HepG2 (cell line): ENCODE results near the gene ESRRG. TPM values are rescaled to one million over a fixed set of nuclear protein-coding genes. Genes with fewer than 3 reads are reported as not detected.

Source experiments
- ATAC-seq: fragments of 200-7000 bp; cut with Tn5 transposase; 3 replicates; pipeline ENCODE4 v1.9.1; 2020; ENCODE audit warnings: mild to moderate bottlenecking, moderate library complexity
- BruUV-seq: library from RNA; stranded (reverse); fragments of 400-500 nt; replicated peaks from 2 replicates; lab custom pipeline; 2021; lab: Mats Ljungman, UMichigan
- CTCF ChIA-PET: fragments of 300-600 bp; formaldehyde crosslinking; extraction: SDS; loops from one replicate; lab custom pipeline; 2021; ENCODE audit warnings: low total read pairs, inconsistent platforms, low intra/inter-chr PET ratio; lab: Yijun Ruan, JAX
- POLR2A ChIA-PET: fragments of 350-600 bp; sonication (Branson Sonifier 250); formaldehyde crosslinking; loops from one replicate; lab custom pipeline; 2020; ENCODE audit warnings: antibody characterized with exemption, inconsistent platforms; lab: Yijun Ruan, JAX
- DNase-seq: peaks from one replicate; pipeline ENCODE4 v3.0.0-alpha.2; 2015; ENCODE audit warnings: low spot score
- FAIRE-seq: peaks from 3 replicates; lab custom pipeline; 2011; peaks lifted over from hg19 to GRCh38; lab: Jason Lieb, UNC
- H2AFZ ChIP-seq: one replicate; pipeline ENCODE4 v1.6.1; 2011; ENCODE audit warnings: low read length, inconsistent platforms
- H3K27ac ChIP-seq: fragments of 300-600 bp; 3 replicates; pipeline ENCODE4 v1.8.0; 2011; ENCODE audit warnings: mixed run types, mild to moderate bottlenecking, mixed read lengths, low read length, inconsistent platforms; ENCODE audit not compliant: insufficient read depth; ENCODE audit errors: extremely low read length
- H3K27me3 ChIP-seq, 2 experiments: fragments of 200-600 bp in 1 of 2; 2 replicates in 1 of 2; 3 replicates in 1 of 2; pipeline versions ENCODE4 v1.6.0 to v1.8.0; 2011; ENCODE audit warnings: low read length in 2 of 2, mild to moderate bottlenecking in 2 of 2, moderate library complexity in 2 of 2, inconsistent platforms in 1 of 2; ENCODE audit not compliant: insufficient read depth in 2 of 2, control insufficient read depth in 1 of 2
- H3K36me3 ChIP-seq, 2 experiments: fragments of 200-600 bp in 1 of 2; replicated peaks in 1 of 2; 2 replicates in 1 of 2; 3 replicates in 1 of 2; pipeline versions ENCODE4 v1.5.1 to v1.8.0; 2011; ENCODE audit warnings: low read length in 2 of 2, inconsistent platforms in 1 of 2; ENCODE audit not compliant: insufficient read depth in 2 of 2, control insufficient read depth in 1 of 2
- H3K4me1 ChIP-seq: 2 replicates; pipeline ENCODE4 v1.5.1; 2012; ENCODE audit warnings: low read length, inconsistent platforms; ENCODE audit not compliant: insufficient read depth
- H3K4me2 ChIP-seq: 2 replicates; pipeline ENCODE4 v1.6.0; 2011; ENCODE audit warnings: low read depth, low read length, inconsistent platforms
- H3K4me3 ChIP-seq, 3 experiments: fragments of 200-600 bp in 1 of 3; sonication (generic), shearing (Covaris generic) in 1 of 3; replicated peaks in 1 of 3; 2 replicates each; pipeline ENCODE4 v1.5.1; 2011 to 2016; ENCODE audit warnings: low read length in 3 of 3, inconsistent platforms in 2 of 3, low read depth in 2 of 3, mild to moderate bottlenecking in 2 of 3, control low read depth in 1 of 3, mixed read lengths in 1 of 3; ENCODE audit not compliant: insufficient read depth in 1 of 3
- H3K79me2 ChIP-seq: one replicate; pipeline ENCODE4 v1.6.1; 2011; ENCODE audit warnings: low read length, inconsistent platforms; ENCODE audit not compliant: insufficient read depth
- H3K9ac ChIP-seq: 2 replicates; pipeline ENCODE4 v1.6.0; 2011; ENCODE audit warnings: mild to moderate bottlenecking, low read depth, low read length, inconsistent platforms; ENCODE audit not compliant: insufficient read depth
- H3K9me3 ChIP-seq: 2 replicates; pipeline ENCODE4 v1.5.1; 2012; ENCODE audit warnings: mild to moderate bottlenecking, low read length
- H4K20me1 ChIP-seq: 2 replicates; pipeline ENCODE4 v1.6.0; 2011; ENCODE audit warnings: inconsistent platforms, mild to moderate bottlenecking, low read length, moderate library complexity; ENCODE audit not compliant: insufficient read depth
- ELF1 ChIP-seq: sonication (generic); formaldehyde crosslinking; IDR thresholded peaks from 2 replicates; pipeline ENCODE4 v1.4.0; 2020; ENCODE audit warnings: missing genetic modification reagents
- MTA3 ChIP-seq: sonication (generic); formaldehyde crosslinking; IDR thresholded peaks from 2 replicates; pipeline ENCODE4 v1.4.0; 2020; ENCODE audit warnings: missing genetic modification reagents
- NFYC ChIP-seq: IDR thresholded peaks from 2 replicates; pipeline ENCODE4 v1.6.1; 2016; ENCODE audit warnings: missing genetic modification reagents, missing compliant biosample characterization
- PRDM4 ChIP-seq: sonication (generic); formaldehyde crosslinking; IDR thresholded peaks from 2 replicates; pipeline ENCODE4 v1.9.0; 2021; ENCODE audit warnings: missing genetic modification reagents, borderline replicate concordance
- SNAPC5 ChIP-seq: sonication (generic); formaldehyde crosslinking; IDR thresholded peaks from 2 replicates; pipeline ENCODE4 v1.8.1; 2023; ENCODE audit warnings: mild to moderate bottlenecking, missing genetic modification reagents, borderline replicate concordance
- TBP ChIP-seq: sonication (generic); formaldehyde crosslinking; IDR thresholded peaks from 2 replicates; pipeline ENCODE4 v1.5.0; 2020; ENCODE audit warnings: missing genetic modification reagents
- ZNF180 ChIP-seq: sonication (generic); formaldehyde crosslinking; IDR thresholded peaks from 2 replicates; pipeline ENCODE4 v1.4.0; 2020; ENCODE audit warnings: low read depth, missing genetic modification reagents, borderline replicate concordance
- ZNF34 ChIP-seq: sonication (generic); formaldehyde crosslinking; IDR thresholded peaks from 2 replicates; pipeline ENCODE4 v1.4.0; 2020; ENCODE audit warnings: mild to moderate bottlenecking, missing genetic modification reagents, borderline replicate concordance
- in situ Hi-C: cut with HindIII; loops from 2 replicates; pipeline ENCODE4 v1.10.0; 2017; ENCODE audit warnings: low pct_unique_long_range_greater_than_20kb; ENCODE audit not compliant: extremely low pct_ligation_motif_present
- intact Hi-C: fragments of 100-400 bp; cut with micrococcal nuclease; formaldehyde crosslinking; loops from one replicate; pipeline ENCODE4 v1.10.0; 2022; ENCODE audit not compliant: unreplicated experiment
- polyA plus RNA-seq, 8 experiments: library from polyadenylated mRNA; depleted of rRNA in 3 of 8; stranded (reverse) in 7 of 8; unstranded in 1 of 8; fragments of >200 nt; fragmentation: Illumina TruSeq in 4 of 8; extraction: Trizol in 4 of 8; gene quantifications; 2 replicates each; pipeline versions ENCODE4 v1.2.1 to v1.2.3, GENCODE V29; 2011 to 2016; ENCODE audit warnings: low read depth in 4 of 8, missing spikeins in 1 of 8, mixed read lengths in 1 of 8; ENCODE audit not compliant: insufficient read depth in 1 of 8
- total RNA-seq, 5 experiments: library from RNA; depleted of rRNA; stranded (reverse); fragments of >200 nt; fragmentation: Illumina TruSeq; extraction: Trizol; gene quantifications; 2 replicates each; pipeline ENCODE4 v1.2.3, GENCODE V29; 2016; ENCODE audit warnings: low read depth in 1 of 5

The ESRRG gene
- total and polyA plus RNA-seq, 2 of the 13 experiments (the other 11 are each of a cell fraction or from before 2014, with no cell fraction given) = not detected

- TF ChIP-seq PRDM4 (CRISPR knock-in tag) (no peak), ZNF180 (no peak), MTA3 (CRISPR knock-in tag) (no peak), TBP (CRISPR knock-in tag) (no peak), SNAPC5 (CRISPR knock-in tag) (no peak), NFYC (no peak), ZNF34 (CRISPR knock-in tag) (no peak)
These were observed 261.0 kb downstream of the ESRRG start (continued) for GRCh38 chr1:216462066-216462775.

GRCh38 chr1:216461466-216461865, 261.8 kb downstream of the ESRRG start:
- Histone ChIP-seq H3K36me3 (no peaks in the 10 kb centered on the region), H3K27ac (no peak overlapping the region), H3K27me3 (no peaks in the 10 kb centered on the region; a peak in 1 of 5 replicates), H2AFZ (no peak overlapping the region), H3K4me1 (no peaks in the 10 kb centered on the region), H3K9ac (no peak overlapping the region), H3K79me2 (no peaks in the 10 kb centered on the region), H3K9me3 (no peaks in the 10 kb centered on the region), H4K20me1 (no peaks in the 10 kb centered on the region)
- ChIA-PET CTCF (no interaction called here), POLR2A (no interaction called here)
- intact Hi-C loops = no loop called here
- no TSS peak for BruUV-seq
- FAIRE-seq (no peak), ATAC-seq (no peak)
- in situ Hi-C loops = no loop called here
- no peak for TF ChIP-seq ELF1 (CRISPR knock-in tag)
- TF ChIP-seq, all 625 proteins: peak for 0
- DNase-seq = no peak
- no peak overlapping the region for H3K4me3 ChIP-seq
- no peak overlapping the region for H3K4me2 ChIP-seq
